ENCODE results near the gene MYLK4.

The MYLK4 gene

GRCh38 chr6:2623295-2623694 is 127.4 kb downstream of the MYLK4 start:
- no peak for DNase-seq

GRCh38 chr6:2622671-2623070 is 128.1 kb downstream of the MYLK4 start:
- no peak for DNase-seq

GRCh38 chr6:2619651-2620050 is 131.1 kb downstream of the MYLK4 start:
- no peak for DNase-seq

- no peak for DNase-seq
Observed at GRCh38 chr6:2617729-2618128, 133.0 kb downstream of the MYLK4 start.

DNA sequence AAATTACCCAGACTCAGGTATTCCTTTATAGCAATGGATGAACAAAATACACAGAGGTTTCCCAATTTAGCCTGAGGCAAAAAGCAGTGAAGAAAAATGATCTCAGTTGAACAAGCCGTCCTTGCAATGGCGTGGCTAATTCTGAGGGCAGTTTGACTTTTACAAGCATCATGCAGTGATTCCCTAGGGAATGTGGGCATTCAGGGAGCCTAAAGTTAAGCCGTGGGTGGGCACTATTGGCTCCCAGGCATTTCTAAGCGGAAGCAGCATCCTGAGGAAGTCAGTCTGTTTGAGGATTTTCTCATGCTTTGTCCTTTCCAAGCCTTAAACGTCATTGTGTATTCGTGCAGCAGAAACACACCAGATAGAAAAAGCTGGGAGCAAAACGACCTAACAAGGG is 133.9 kb downstream of the MYLK4 start:
- no peak for DNase-seq

DNA sequence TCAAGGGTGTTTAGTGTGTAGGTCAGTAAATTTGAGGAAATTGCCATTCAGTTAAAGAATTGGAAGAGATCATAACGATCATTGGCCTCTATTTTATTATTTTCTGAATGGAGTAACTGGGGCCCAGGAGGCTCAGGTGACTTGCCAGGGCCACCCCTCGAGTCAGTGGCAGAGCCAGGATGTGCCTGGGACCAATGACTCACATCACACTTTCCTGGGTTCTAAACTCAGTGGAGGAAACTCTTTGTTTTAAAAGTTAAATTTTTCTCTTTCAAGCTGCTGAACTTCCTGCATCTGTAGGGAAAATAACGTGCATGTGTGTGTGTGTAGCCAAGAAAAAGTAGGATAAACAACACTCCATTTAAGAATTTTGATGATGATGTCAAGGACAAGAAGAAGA is 135.5 kb downstream of the MYLK4 start:
- DNase-seq: no peak

DNA sequence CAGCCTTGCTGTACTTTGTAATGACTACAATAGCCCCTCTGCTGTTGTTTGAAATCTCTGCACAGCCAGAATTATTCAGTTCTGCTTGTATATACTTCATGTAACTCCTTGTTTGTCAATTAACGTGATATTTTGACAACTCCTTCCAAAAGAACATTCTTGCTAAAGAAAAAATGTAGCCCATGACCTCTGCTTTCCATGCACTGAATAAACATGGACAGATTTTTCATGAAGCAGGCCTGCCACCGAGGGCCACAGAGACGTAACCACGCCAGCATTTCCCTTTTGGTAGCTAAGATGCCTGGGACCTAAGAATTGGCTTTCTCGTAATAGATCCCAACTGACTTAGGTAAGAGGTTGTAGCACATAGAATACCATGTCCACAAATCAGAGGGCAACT is 135.9 kb downstream of the MYLK4 start:
- no peak for DNase-seq

DNA sequence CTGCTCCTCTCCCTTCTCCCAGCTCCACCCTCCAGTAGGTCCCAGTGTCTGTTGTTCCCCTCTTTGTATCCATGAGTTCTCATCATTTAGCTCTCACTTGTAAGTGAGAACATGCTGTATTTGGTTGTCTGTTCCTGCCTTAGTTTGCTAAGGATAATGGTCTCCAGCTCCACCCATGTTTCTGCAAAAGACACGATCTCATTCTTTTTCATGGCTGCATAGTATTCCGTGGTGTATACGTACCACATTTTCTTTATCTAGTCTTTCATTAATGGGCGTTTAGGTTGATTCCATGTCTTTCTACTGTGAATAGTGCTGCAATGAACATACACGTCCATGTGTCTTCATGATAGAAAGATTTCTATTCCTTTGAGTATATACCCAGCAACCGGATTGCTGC is 136.6 kb downstream of the MYLK4 start:
- DNase-seq: no peak
